SK-N-SH (cell line): Measurements from ENCODE around the gene FIGNL1. TPM values are rescaled to one million over a fixed set of nuclear protein-coding genes. Genes with fewer than 3 reads are reported as not detected.

ENCODE experiments used
- CTCF ChIA-PET: fragments of 300-600, 350-600 bp; formaldehyde crosslinking; extraction: SDS; loops from one replicate; lab custom pipeline; 2021; lab: Yijun Ruan, JAX
- POLR2A ChIA-PET: fragments of 350-600 bp; sonication (Branson Sonifier 250); formaldehyde crosslinking; extraction: SDS; loops from one replicate; lab custom pipeline; 2020; ENCODE audit warnings: antibody characterized with exemption, inconsistent platforms; lab: Yijun Ruan, JAX
- DNase-seq: peaks from one replicate; pipeline ENCODE4 v3.0.0; 2012
- H2AFZ ChIP-seq: fragments of 200-600 bp; sonication (generic); 2 replicates; pipeline ENCODE4 v1.8.1; 2016; ENCODE audit warnings: antibody characterized with exemption, mild to moderate bottlenecking, low read depth
- H3F3A ChIP-seq: fragments of 200-600 bp; sonication (generic); replicated peaks from 2 replicates; pipeline ENCODE3; 2016; ENCODE audit warnings: antibody characterized with exemption, mild to moderate bottlenecking; ENCODE audit not compliant: insufficient read depth
- H3K27ac ChIP-seq, 2 experiments: fragments of 200-500 bp in 1 of 2; fragments of 200-600 bp in 1 of 2; sonication (Bioruptor generic) in 1 of 2; sonication (generic), shearing (Covaris generic) in 1 of 2; 2 replicates each; pipeline versions ENCODE4 v1.5.1 to v1.6.1; 2014 to 2016; ENCODE audit warnings: low read depth in 2 of 2, inconsistent platforms in 1 of 2, low read length in 1 of 2, mild to moderate bottlenecking in 1 of 2, mixed read lengths in 1 of 2
- H3K27me3 ChIP-seq: fragments of 200-600 bp; sonication (generic), shearing (Covaris generic); 2 replicates; pipeline ENCODE4 v1.6.1; 2016; ENCODE audit warnings: mixed run types; ENCODE audit not compliant: insufficient read depth
- H3K36me3 ChIP-seq, 2 experiments: fragments of 200-500 bp in 1 of 2; fragments of 200-600 bp in 1 of 2; sonication (Bioruptor generic) in 1 of 2; sonication (generic) in 1 of 2; replicated peaks in 1 of 2; 2 replicates each; pipeline versions ENCODE3 to v1.5.1; 2014 to 2016; ENCODE audit warnings: low read length in 1 of 2, mild to moderate bottlenecking in 1 of 2; ENCODE audit not compliant: insufficient read depth in 2 of 2, control insufficient read depth in 1 of 2
- H3K4me1 ChIP-seq, 2 experiments: fragments of 200-500 bp in 1 of 2; fragments of 200-600 bp in 1 of 2; sonication (Bioruptor generic) in 1 of 2; sonication (generic), shearing (Covaris generic) in 1 of 2; 2 replicates each; pipeline versions ENCODE4 v1.5.1 to v1.6.1; 2014 to 2016; ENCODE audit warnings: low read depth in 1 of 2, low read length in 1 of 2, mixed run types in 1 of 2; ENCODE audit not compliant: insufficient read depth in 2 of 2, control insufficient read depth in 1 of 2
- H3K4me2 ChIP-seq: fragments of 200-600 bp; sonication (generic), shearing (Covaris generic); 2 replicates; pipeline ENCODE4 v1.6.1; 2017; ENCODE audit warnings: mixed run types
- H3K4me3 ChIP-seq, 2 experiments: fragments of 200-500 bp in 1 of 2; fragments of 200-600 bp in 1 of 2; sonication (Bioruptor generic) in 1 of 2; sonication (generic), shearing (Covaris generic) in 1 of 2; 2 replicates each; pipeline versions ENCODE4 v1.5.1 to v1.8.1; 2014 to 2016; ENCODE audit warnings: low read depth in 2 of 2, inconsistent platforms in 1 of 2, low read length in 1 of 2, mild to moderate bottlenecking in 1 of 2, mixed read lengths in 1 of 2, moderate library complexity in 1 of 2
- H3K79me2 ChIP-seq: fragments of 200-600 bp; sonication (generic); 2 replicates; pipeline ENCODE4 v1.8.1; 2017; ENCODE audit warnings: mild to moderate bottlenecking; ENCODE audit not compliant: insufficient read depth
- H3K9ac ChIP-seq: fragments of 200-600 bp; sonication (generic); 2 replicates; pipeline ENCODE4 v1.6.1; 2017; ENCODE audit warnings: mixed run types
- H3K9me2 ChIP-seq: fragments of 200-600 bp; sonication (generic); 2 replicates; pipeline ENCODE4 v1.6.1; 2017; ENCODE audit warnings: mixed run types
- H3K9me3 ChIP-seq: fragments of 200-600 bp; sonication (generic); 2 replicates; pipeline ENCODE4 v1.6.1; 2017; ENCODE audit warnings: mixed run types, mild to moderate bottlenecking, moderate library complexity
- H4K20me1 ChIP-seq: fragments of 200-600 bp; sonication (generic); 2 replicates; pipeline ENCODE4 v1.6.1; 2017; ENCODE audit warnings: mild to moderate bottlenecking, mixed run types; ENCODE audit not compliant: insufficient read depth
- CHD2 ChIP-seq: fragments of 150-350 bp; IDR thresholded peaks from 2 replicates; pipeline ENCODE4 v1.6.1; 2018; ENCODE audit warnings: low read length; ENCODE audit not compliant: partially characterized antibody
- ELF1 ChIP-seq: IDR thresholded peaks from 2 replicates; pipeline ENCODE4 v1.4.0; 2012
- EP300 ChIP-seq, 2 experiments: IDR thresholded peaks; 2 replicates each; pipeline versions ENCODE4 v1.4.0 to v1.6.1; 2012; ENCODE audit warnings: borderline replicate concordance in 1 of 2, low read depth in 1 of 2, low read length in 1 of 2
- EZH2phosphoT487 ChIP-seq: fragments of 200-600 bp; sonication (generic); IDR thresholded peaks from 2 replicates; pipeline ENCODE4 v1.6.1; 2017; ENCODE audit warnings: low read depth, mixed run types, mild to moderate bottlenecking, antibody characterized with exemption, moderate library complexity, borderline replicate concordance
- FOXM1 ChIP-seq: IDR thresholded peaks from 2 replicates; pipeline ENCODE4 v1.4.0; 2012; ENCODE audit warnings: low read depth, mild to moderate bottlenecking
- GABPA ChIP-seq: IDR thresholded peaks from 2 replicates; pipeline ENCODE4 v1.4.0; 2012; ENCODE audit warnings: low read depth, mild to moderate bottlenecking
- GATA2 ChIP-seq: sonication (generic); formaldehyde crosslinking; IDR thresholded peaks from 2 replicates; pipeline ENCODE4 v1.5.0; 2020; ENCODE audit warnings: mild to moderate bottlenecking, missing genetic modification reagents
- JUND ChIP-seq: IDR thresholded peaks from 2 replicates; pipeline ENCODE4 v1.4.0; 2012
- NFIC ChIP-seq: IDR thresholded peaks from 2 replicates; pipeline ENCODE4 v1.4.0; 2012; ENCODE audit warnings: borderline replicate concordance
- RAD21 ChIP-seq: IDR thresholded peaks from 2 replicates; pipeline ENCODE4 v1.6.1; 2012; ENCODE audit warnings: mild to moderate bottlenecking, low read length
- RXRA ChIP-seq: IDR thresholded peaks from 2 replicates; pipeline ENCODE4 v1.4.0; 2012; ENCODE audit warnings: low read depth, mild to moderate bottlenecking, borderline replicate concordance
- SIN3A ChIP-seq: IDR thresholded peaks from 2 replicates; pipeline ENCODE4 v1.6.1; 2012; ENCODE audit warnings: low read depth, mild to moderate bottlenecking, low read length, moderate library complexity, borderline replicate concordance
- SMC3 ChIP-seq: IDR thresholded peaks from 2 replicates; pipeline ENCODE4 v1.6.1; 2012; ENCODE audit warnings: low read depth, low read length, improper control_type of control experiment
- TAF1 ChIP-seq: IDR thresholded peaks from 2 replicates; pipeline ENCODE4 v1.6.1; 2012; ENCODE audit warnings: low read depth, mild to moderate bottlenecking, low read length, moderate library complexity, borderline replicate concordance
- TCF12 ChIP-seq: IDR thresholded peaks from 2 replicates; pipeline ENCODE4 v1.4.0; 2012
- WGBS: methylation state at CpG from one replicate; pipeline ENCODE4 v1.1.6; 2017; ENCODE audit warnings: low lambda C conversion rate; 5-methylcytosine and 5-hydroxymethylcytosine counted together
- polyA plus RNA-seq, 3 experiments: library from polyadenylated mRNA; depleted of rRNA; stranded (reverse); fragments of >200 nt; gene quantifications; 2 replicates each; pipeline ENCODE4 v1.2.3, GENCODE V29; 2012
- TF ChIP-seq, protein P1 (sequence below): fragments of 200-600 bp; sonication (generic); IDR thresholded peaks from 2 replicates; pipeline ENCODE4 v1.6.1; 2017; ENCODE audit warnings: antibody characterized with exemption, mild to moderate bottlenecking, moderate library complexity
- TF ChIP-seq, protein P2 (sequence below): IDR thresholded peaks from 2 replicates; pipeline ENCODE4 v1.6.1; 2012; ENCODE audit warnings: mild to moderate bottlenecking, low read depth, low read length, moderate library complexity
- TF ChIP-seq, protein P3 (sequence below): fragments of 150-350 bp; IDR thresholded peaks from 2 replicates; pipeline ENCODE4 v1.6.1; 2016; ENCODE audit warnings: mild to moderate bottlenecking, low read depth, low read length
- TF ChIP-seq, protein P4 (sequence below): fragments of 150-350 bp; IDR thresholded peaks from 2 replicates; pipeline ENCODE4 v1.6.1; 2017; ENCODE audit warnings: antibody characterized with exemption, low read length, low read depth, borderline replicate concordance

FIGNL1 gene
- polyA plus RNA-seq, 1 of the 3 experiments (the other 2 are of a cell fraction): 6.7 TPM

DNA sequence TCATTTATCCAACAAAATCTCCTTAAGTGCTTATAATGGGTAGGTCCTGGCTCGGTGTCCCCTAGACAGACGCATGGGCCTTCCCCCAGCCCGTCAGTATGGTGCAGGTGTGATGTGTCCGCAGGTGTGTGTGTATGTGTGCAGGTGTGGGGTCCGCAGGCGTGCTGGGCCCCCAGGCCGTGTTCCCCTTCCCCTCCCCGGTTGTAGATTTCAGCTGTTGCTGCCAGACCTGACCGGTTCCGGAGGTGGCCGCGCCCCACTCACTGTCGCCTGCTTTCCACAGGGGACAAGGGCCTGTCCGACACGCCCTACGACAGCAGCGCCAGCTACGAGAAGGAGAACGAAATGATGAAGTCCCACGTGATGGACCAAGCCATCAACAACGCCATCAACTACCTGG, 50.5 kb downstream of the FIGNL1 start:
- 0 out of 2 replicates have a peak overlapping the region, but pooled peaks have one; percentile 18 for H3K4me2 ChIP-seq
- no peak for DNase-seq
- WGBS: 31% methylated on average over 19 of the region's 21 CpGs
- H4K20me1 ChIP-seq: no peaks in the 10 kb centered on the region
- no peak overlapping the region for H2AFZ ChIP-seq
- no peaks in the 10 kb centered on the region for H3K9me2 ChIP-seq
- ChIA-PET CTCF (interaction anchor here (5.7 to 6.7 kb wide), 2 partner anchors 19 to 193 kb away, joined by 27 to 31 read pairs; no protein-coding TSS in a partner anchor), POLR2A (no interaction called here)
- H3K4me1 ChIP-seq: peaks cover 0 to 9% of the 10 kb centered on the region in 2 experiments; a peak in 1 of 4 replicates
- H3K27me3 ChIP-seq: peaks cover 34% of the 10 kb centered on the region
- no peaks in the 10 kb centered on the region for H3K79me2 ChIP-seq
- peak overlapping the region in 1 of 2 experiments; percentile 26; a peak in 1 of 4 replicates for H3K4me3 ChIP-seq
- no peak overlapping the region for H3K9ac ChIP-seq
- H3K27ac ChIP-seq: no peak overlapping the region
- no peaks in the 10 kb centered on the region for H3F3A ChIP-seq
- H3K9me3 ChIP-seq: no peaks in the 10 kb centered on the region
- H3K36me3 ChIP-seq: no peaks in the 10 kb centered on the region
- TF ChIP-seq SMC3 (no peak), SIN3A (no peak)

DNA sequence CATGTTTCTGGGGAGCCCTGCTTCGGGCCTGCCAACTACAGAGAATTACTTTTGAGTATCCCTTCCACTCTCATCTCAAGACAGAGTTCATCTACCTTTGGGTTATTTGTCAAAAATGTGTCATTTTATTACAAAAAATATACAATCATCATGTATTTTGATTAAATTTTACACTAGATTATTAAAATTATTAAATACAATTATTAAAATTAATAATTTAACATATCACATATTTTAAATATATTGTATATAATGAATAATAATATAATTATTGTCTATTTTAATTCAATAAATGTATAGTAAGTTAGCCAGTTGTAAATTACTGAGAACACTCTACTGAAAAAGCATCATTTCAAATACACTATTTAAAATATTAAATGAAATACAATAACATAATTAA, 50.9 kb downstream of the FIGNL1 start:
- H3K79me2 ChIP-seq: no peaks in the 10 kb centered on the region
- no peak overlapping the region for H3K4me2 ChIP-seq
- peaks cover 0 to 9% of the 10 kb centered on the region in 2 experiments; a peak in 1 of 4 replicates for H3K4me1 ChIP-seq
- H3K4me3 ChIP-seq: no peak overlapping the region
- no peak overlapping the region for H3K27ac ChIP-seq
- TF ChIP-seq, protein P1, sequence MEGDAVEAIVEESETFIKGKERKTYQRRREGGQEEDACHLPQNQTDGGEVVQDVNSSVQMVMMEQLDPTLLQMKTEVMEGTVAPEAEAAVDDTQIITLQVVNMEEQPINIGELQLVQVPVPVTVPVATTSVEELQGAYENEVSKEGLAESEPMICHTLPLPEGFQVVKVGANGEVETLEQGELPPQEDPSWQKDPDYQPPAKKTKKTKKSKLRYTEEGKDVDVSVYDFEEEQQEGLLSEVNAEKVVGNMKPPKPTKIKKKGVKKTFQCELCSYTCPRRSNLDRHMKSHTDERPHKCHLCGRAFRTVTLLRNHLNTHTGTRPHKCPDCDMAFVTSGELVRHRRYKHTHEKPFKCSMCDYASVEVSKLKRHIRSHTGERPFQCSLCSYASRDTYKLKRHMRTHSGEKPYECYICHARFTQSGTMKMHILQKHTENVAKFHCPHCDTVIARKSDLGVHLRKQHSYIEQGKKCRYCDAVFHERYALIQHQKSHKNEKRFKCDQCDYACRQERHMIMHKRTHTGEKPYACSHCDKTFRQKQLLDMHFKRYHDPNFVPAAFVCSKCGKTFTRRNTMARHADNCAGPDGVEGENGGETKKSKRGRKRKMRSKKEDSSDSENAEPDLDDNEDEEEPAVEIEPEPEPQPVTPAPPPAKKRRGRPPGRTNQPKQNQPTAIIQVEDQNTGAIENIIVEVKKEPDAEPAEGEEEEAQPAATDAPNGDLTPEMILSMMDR: no peak
- TF ChIP-seq, protein P2, sequence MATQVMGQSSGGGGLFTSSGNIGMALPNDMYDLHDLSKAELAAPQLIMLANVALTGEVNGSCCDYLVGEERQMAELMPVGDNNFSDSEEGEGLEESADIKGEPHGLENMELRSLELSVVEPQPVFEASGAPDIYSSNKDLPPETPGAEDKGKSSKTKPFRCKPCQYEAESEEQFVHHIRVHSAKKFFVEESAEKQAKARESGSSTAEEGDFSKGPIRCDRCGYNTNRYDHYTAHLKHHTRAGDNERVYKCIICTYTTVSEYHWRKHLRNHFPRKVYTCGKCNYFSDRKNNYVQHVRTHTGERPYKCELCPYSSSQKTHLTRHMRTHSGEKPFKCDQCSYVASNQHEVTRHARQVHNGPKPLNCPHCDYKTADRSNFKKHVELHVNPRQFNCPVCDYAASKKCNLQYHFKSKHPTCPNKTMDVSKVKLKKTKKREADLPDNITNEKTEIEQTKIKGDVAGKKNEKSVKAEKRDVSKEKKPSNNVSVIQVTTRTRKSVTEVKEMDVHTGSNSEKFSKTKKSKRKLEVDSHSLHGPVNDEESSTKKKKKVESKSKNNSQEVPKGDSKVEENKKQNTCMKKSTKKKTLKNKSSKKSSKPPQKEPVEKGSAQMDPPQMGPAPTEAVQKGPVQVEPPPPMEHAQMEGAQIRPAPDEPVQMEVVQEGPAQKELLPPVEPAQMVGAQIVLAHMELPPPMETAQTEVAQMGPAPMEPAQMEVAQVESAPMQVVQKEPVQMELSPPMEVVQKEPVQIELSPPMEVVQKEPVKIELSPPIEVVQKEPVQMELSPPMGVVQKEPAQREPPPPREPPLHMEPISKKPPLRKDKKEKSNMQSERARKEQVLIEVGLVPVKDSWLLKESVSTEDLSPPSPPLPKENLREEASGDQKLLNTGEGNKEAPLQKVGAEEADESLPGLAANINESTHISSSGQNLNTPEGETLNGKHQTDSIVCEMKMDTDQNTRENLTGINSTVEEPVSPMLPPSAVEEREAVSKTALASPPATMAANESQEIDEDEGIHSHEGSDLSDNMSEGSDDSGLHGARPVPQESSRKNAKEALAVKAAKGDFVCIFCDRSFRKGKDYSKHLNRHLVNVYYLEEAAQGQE: no peak
- TF ChIP-seq TCF12: no peak
- TF ChIP-seq, protein P3, sequence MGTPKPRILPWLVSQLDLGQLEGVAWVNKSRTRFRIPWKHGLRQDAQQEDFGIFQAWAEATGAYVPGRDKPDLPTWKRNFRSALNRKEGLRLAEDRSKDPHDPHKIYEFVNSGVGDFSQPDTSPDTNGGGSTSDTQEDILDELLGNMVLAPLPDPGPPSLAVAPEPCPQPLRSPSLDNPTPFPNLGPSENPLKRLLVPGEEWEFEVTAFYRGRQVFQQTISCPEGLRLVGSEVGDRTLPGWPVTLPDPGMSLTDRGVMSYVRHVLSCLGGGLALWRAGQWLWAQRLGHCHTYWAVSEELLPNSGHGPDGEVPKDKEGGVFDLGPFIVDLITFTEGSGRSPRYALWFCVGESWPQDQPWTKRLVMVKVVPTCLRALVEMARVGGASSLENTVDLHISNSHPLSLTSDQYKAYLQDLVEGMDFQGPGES: no peak
- no peak for TF ChIP-seq TAF1
- TF ChIP-seq GABPA: no peak
- TF ChIP-seq EZH2phosphoT487: no peak
- TF ChIP-seq GATA2: no peak
- no peak for TF ChIP-seq SIN3A
- TF ChIP-seq, protein P4, sequence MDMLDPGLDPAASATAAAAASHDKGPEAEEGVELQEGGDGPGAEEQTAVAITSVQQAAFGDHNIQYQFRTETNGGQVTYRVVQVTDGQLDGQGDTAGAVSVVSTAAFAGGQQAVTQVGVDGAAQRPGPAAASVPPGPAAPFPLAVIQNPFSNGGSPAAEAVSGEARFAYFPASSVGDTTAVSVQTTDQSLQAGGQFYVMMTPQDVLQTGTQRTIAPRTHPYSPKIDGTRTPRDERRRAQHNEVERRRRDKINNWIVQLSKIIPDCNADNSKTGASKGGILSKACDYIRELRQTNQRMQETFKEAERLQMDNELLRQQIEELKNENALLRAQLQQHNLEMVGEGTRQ: no peak
- no peak for TF ChIP-seq NFIC
- TF ChIP-seq RXRA: no peak
- TF ChIP-seq JUND: no peak
- no peak for TF ChIP-seq CHD2
- no peak for TF ChIP-seq EP300 (IDR thresholded peaks at IDR 0.05; ENCODE audit: borderline replicate concordance in 1 of 2, low read depth in 1 of 2, low read length in 1 of 2)
- no peak for TF ChIP-seq FOXM1
- no peak for TF ChIP-seq ELF1
- TF ChIP-seq RAD21: no peak
- no peak for DNase-seq
- ChIA-PET POLR2A (no interaction called here), CTCF (interaction anchor here (1.3 to 6.7 kb wide), 3 partner anchors 19 to 193 kb away, joined by 3 to 31 read pairs (median 27); no protein-coding TSS in a partner anchor)
- no peak overlapping the region for H2AFZ ChIP-seq
- no peaks in the 10 kb centered on the region for H4K20me1 ChIP-seq
- 16% methylated on average over 1 of the region's 1 CpG for WGBS
- no peaks in the 10 kb centered on the region for H3K9me2 ChIP-seq
- H3F3A ChIP-seq: no peaks in the 10 kb centered on the region
- peaks cover 34% of the 10 kb centered on the region for H3K27me3 ChIP-seq
- H3K9me3 ChIP-seq: no peaks in the 10 kb centered on the region
- no peaks in the 10 kb centered on the region for H3K36me3 ChIP-seq
- H3K9ac ChIP-seq: no peak overlapping the region
